ENCODE results near the gene RALGDS.

GRCh38 chr9:133132174-133132573 lies 11.1 kb upstream of the RALGDS start:
- no peak for TF ChIP-seq CTCF (IDR thresholded peaks at IDR 0.05; ENCODE audit: low read depth, low read length)
- TF ChIP-seq EZH2phosphoT487 (IDR thresholded peaks at IDR 0.05; ENCODE audit: low read depth), result no peak
